CD8-positive, alpha-beta memory T cell (primary cell): ENCODE data around the gene IFI6. TPM values are rescaled to one million over a fixed set of nuclear protein-coding genes. Genes with fewer than 3 reads are reported as not detected.
"Not testable (repeated sequence)": the region's sequence is repeated elsewhere in the genome, so short reads cannot be mapped to it uniquely, and the experiment has no call there.

Source experiments
- CTCF ChIA-PET: fragments of 350-600 bp; sonication (Branson Sonifier 250); formaldehyde crosslinking; loops from one replicate; lab custom pipeline; 2021; ENCODE audit warnings: antibody characterized with exemption; lab: Charles Lee
- POLR2A ChIA-PET: fragments of 350-600 bp; sonication (Branson Sonifier 250); formaldehyde crosslinking; loops from one replicate; lab custom pipeline; 2021; ENCODE audit warnings: antibody characterized with exemption; lab: Charles Lee
- DNase-seq, 5 donors: peaks; one replicate each; pipeline versions ENCODE4 v3.0.0 to v3.0.0-alpha.2; 2020 to 2022; ENCODE audit warnings: mixed read lengths in 1 of 5
- H3K27ac ChIP-seq: one replicate; pipeline ENCODE4 v1.7.0; 2013; ENCODE audit warnings: low read depth, mild to moderate bottlenecking, low read length, moderate library complexity
- H3K27me3 ChIP-seq: 2 replicates; pipeline ENCODE4 v1.7.0; 2013; ENCODE audit warnings: low read length, mild to moderate bottlenecking; ENCODE audit not compliant: insufficient read depth, poor library complexity, severe bottlenecking
- H3K36me3 ChIP-seq: 2 replicates; pipeline ENCODE4 v1.7.0; 2013; ENCODE audit warnings: mild to moderate bottlenecking, low read length, moderate library complexity; ENCODE audit not compliant: insufficient read depth
- H3K4me1 ChIP-seq: 2 replicates; pipeline ENCODE4 v1.7.0; 2013; ENCODE audit warnings: mild to moderate bottlenecking, low read length, moderate library complexity; ENCODE audit not compliant: insufficient read depth
- H3K4me3 ChIP-seq: 2 replicates; pipeline ENCODE4 v1.7.0; 2013; ENCODE audit warnings: mild to moderate bottlenecking, low read length
- H3K9me3 ChIP-seq: 2 replicates; pipeline ENCODE4 v1.7.0; 2013; ENCODE audit warnings: mild to moderate bottlenecking, low read length
- H3K27ac Mint-ChIP-seq, 8 donors: one replicate each; pipeline ENCODE4 v1.8.0; 2020 to 2021; ENCODE audit warnings: mixed read lengths in 8 of 8, mild to moderate bottlenecking in 6 of 8, inconsistent platforms in 3 of 8, moderate library complexity in 3 of 8
- H3K27me3 Mint-ChIP-seq, 2 donors: one replicate each; pipeline ENCODE4 v1.8.0; 2020 to 2021; ENCODE audit warnings: mixed read lengths in 2 of 2, mild to moderate bottlenecking in 1 of 2, moderate library complexity in 1 of 2
- H3K36me3 Mint-ChIP-seq, 3 donors: one replicate each; pipeline ENCODE4 v1.8.0; 2020 to 2021; ENCODE audit warnings: mixed read lengths in 3 of 3, inconsistent platforms in 1 of 3, mild to moderate bottlenecking in 1 of 3
- H3K4me1 Mint-ChIP-seq, 3 donors: one replicate each; pipeline ENCODE4 v1.8.0; 2020 to 2021; ENCODE audit warnings: mixed read lengths in 3 of 3, inconsistent platforms in 1 of 3, mild to moderate bottlenecking in 1 of 3
- H3K4me3 Mint-ChIP-seq, 7 donors: one replicate each; pipeline ENCODE4 v1.8.0; 2020 to 2021; ENCODE audit warnings: mixed read lengths in 7 of 7, mild to moderate bottlenecking in 6 of 7, moderate library complexity in 4 of 7, inconsistent platforms in 2 of 7
- H3K9me3 Mint-ChIP-seq, 5 donors: one replicate each; pipeline ENCODE4 v1.8.0; 2020 to 2022; ENCODE audit warnings: mixed read lengths in 5 of 5, mild to moderate bottlenecking in 3 of 5, moderate library complexity in 2 of 5, inconsistent platforms in 1 of 5
- polyA plus RNA-seq: library from polyadenylated mRNA; unstranded; fragments of 300-500 nt; fragmentation: Illumina TruSeq; gene quantifications from one replicate; pipeline ENCODE4 v1.2.3, GENCODE V29; 2021
- total RNA-seq, 2 experiments: library from RNA; stranded (reverse); gene quantifications; one replicate each; pipeline ENCODE4 v1.2.3, GENCODE V29; 2021

IFI6 gene
- total and polyA plus RNA-seq, 3 experiments from 2014 or later, result 10.7 to 161 (median 12.3) TPM

GRCh38 chr1:27705545-27705944 lies 33.6 kb upstream of the IFI6 start:
- H3K9me3 ChIP-seq, result no peaks in the 10 kb centered on the region
- Mint-ChIP-seq H3K4me1 (no peaks in the 10 kb centered on the region), H3K9me3 (peaks cover 5 to 10% (median 7%) of the 10 kb centered on the region in 5 donors), H3K36me3 (peaks cover 0 to 14% (median 1%) of the 10 kb centered on the region in 3 donors), H3K27me3 (peaks cover 4 to 13% of the 10 kb centered on the region in 2 donors), H3K27ac (no peak overlapping the region), H3K4me3 (no peak overlapping the region)
- ChIA-PET POLR2A (interaction anchor here (0.6 to 0.7 kb wide), 2 partner anchors 266 to 1472 kb away, joined by 3 read pairs; no protein-coding TSS in a partner anchor), CTCF (interaction anchor here (0.9 to 1.2 kb wide), 2 partner anchors 20 to 43 kb away, joined by 3 to 4 read pairs; no protein-coding TSS in a partner anchor)
- H3K36me3 ChIP-seq, result no peaks in the 10 kb centered on the region
- H3K27me3 ChIP-seq, result no peaks in the 10 kb centered on the region
- DNase-seq, result no peak
- H3K27ac ChIP-seq, result no peak overlapping the region
- no peaks in the 10 kb centered on the region for H3K4me1 ChIP-seq
- no peak overlapping the region for H3K4me3 ChIP-seq

GRCh38 chr1:27704958-27705357 lies 33.0 kb upstream of the IFI6 start:
- H3K27me3 ChIP-seq, result no peaks in the 10 kb centered on the region
- H3K9me3 ChIP-seq, result no peaks in the 10 kb centered on the region
- H3K27ac Mint-ChIP-seq, result peak overlapping the region in 2 of 8 donors; percentile 61 to 70
- H3K4me1 Mint-ChIP-seq, result no peaks in the 10 kb centered on the region
- peaks cover 0 to 14% (median 1%) of the 10 kb centered on the region in 3 donors for H3K36me3 Mint-ChIP-seq
- peaks cover 4 to 16% of the 10 kb centered on the region in 2 donors for H3K27me3 Mint-ChIP-seq
- H3K27ac ChIP-seq, result no peak overlapping the region
- H3K4me3 Mint-ChIP-seq, result no peak overlapping the region
- no peak overlapping the region for H3K4me3 ChIP-seq
- POLR2A ChIA-PET, result interaction anchor here (0.6 to 0.7 kb wide), 2 partner anchors 266 to 1471 kb away, joined by 3 read pairs; no protein-coding TSS in a partner anchor
- H3K36me3 ChIP-seq, result no peaks in the 10 kb centered on the region
- DNase-seq, result no peak
- no peaks in the 10 kb centered on the region for H3K4me1 ChIP-seq
- peaks cover 5 to 10% (median 7%) of the 10 kb centered on the region in 5 donors for H3K9me3 Mint-ChIP-seq
- CTCF ChIA-PET, result interaction anchor here (0.9 kb wide), 1 partner anchor 42 kb away, joined by 4 read pairs; no protein-coding TSS in a partner anchor

GRCh38 chr1:27696835-27697234 lies 24.8 kb upstream of the IFI6 start:
- not testable (repeated sequence) for H3K9me3 ChIP-seq, H3K27me3 ChIP-seq, H3K4me3 Mint-ChIP-seq, DNase-seq, H3K36me3 ChIP-seq, H3K27ac Mint-ChIP-seq, H3K9me3 Mint-ChIP-seq, H3K4me3 ChIP-seq, H3K27ac ChIP-seq, H3K4me1 ChIP-seq, H3K36me3 Mint-ChIP-seq, H3K4me1 Mint-ChIP-seq
- ChIA-PET POLR2A (interaction anchor here (0.6 kb wide), 1 partner anchor 150 kb away, joined by 4 read pairs; no protein-coding TSS in a partner anchor), CTCF (interaction anchor here (1.3 to 2.1 kb wide), 2 partner anchors 27 to 29 kb away, joined by 3 to 8 read pairs; partner anchors contain the start of gene FAM76A)
- peaks cover 1 to 23% of the 10 kb centered on the region in 2 donors for H3K27me3 Mint-ChIP-seq

- ChIA-PET CTCF (no interaction called here), POLR2A (no interaction called here)
- no peak overlapping the region for H3K4me3 Mint-ChIP-seq
- Histone ChIP-seq H3K36me3 (no peaks in the 10 kb centered on the region), H3K9me3 (no peaks in the 10 kb centered on the region), H3K4me3 (no peak overlapping the region), H3K27me3 (no peaks in the 10 kb centered on the region), H3K27ac (no peak overlapping the region), H3K4me1 (no peaks in the 10 kb centered on the region)
- DNase-seq, result no peak
- H3K27me3 Mint-ChIP-seq, result peaks cover 4 to 10% of the 10 kb centered on the region in 2 donors
- H3K36me3 Mint-ChIP-seq, result no peaks in the 10 kb centered on the region
- H3K9me3 Mint-ChIP-seq, result peaks cover 0 to 3% (median 0%) of the 10 kb centered on the region in 5 donors
- H3K4me1 Mint-ChIP-seq, result peaks cover 0 to 7% (median 4%) of the 10 kb centered on the region in 3 donors
- no peak overlapping the region for H3K27ac Mint-ChIP-seq
These were observed 18.2 kb upstream of the IFI6 start for GRCh38 chr1:27690183-27690582.

- no peak overlapping the region for H3K4me3 ChIP-seq
- no peak for DNase-seq
These were observed 17.6 kb upstream of the IFI6 start for GRCh38 chr1:27689423-27690173.

GRCh38 chr1:27687906-27688305 lies 15.9 kb upstream of the IFI6 start:
- DNase-seq, result no peak
- Histone ChIP-seq H3K4me1 (no peaks in the 10 kb centered on the region), H3K27ac (no peak overlapping the region), H3K4me3 (no peak overlapping the region), H3K36me3 (no peaks in the 10 kb centered on the region), H3K27me3 (no peaks in the 10 kb centered on the region), H3K9me3 (no peaks in the 10 kb centered on the region)
- H3K27me3 Mint-ChIP-seq, result peaks cover 4 to 7% of the 10 kb centered on the region in 2 donors
- no peak overlapping the region for H3K4me3 Mint-ChIP-seq
- H3K27ac Mint-ChIP-seq, result no peak overlapping the region
- ChIA-PET CTCF (no interaction called here), POLR2A (no interaction called here)
- peaks cover 0 to 7% (median 4%) of the 10 kb centered on the region in 3 donors for H3K4me1 Mint-ChIP-seq
- H3K9me3 Mint-ChIP-seq, result peaks cover 0 to 4% (median 3%) of the 10 kb centered on the region in 5 donors
- peaks cover 0 to 4% (median 0%) of the 10 kb centered on the region in 3 donors for H3K36me3 Mint-ChIP-seq

More at GRCh38 chr1:27689423-27690173, 17.6 kb upstream of the IFI6 start:
- CTCF ChIA-PET, result no interaction called here
- peaks cover 0 to 3% (median 0%) of the 10 kb centered on the region in 3 donors for H3K36me3 Mint-ChIP-seq
- no peaks in the 10 kb centered on the region for H3K27me3 ChIP-seq
- H3K4me1 ChIP-seq, result no peaks in the 10 kb centered on the region
- POLR2A ChIA-PET, result interaction anchor here (0.7 kb wide), 1 partner anchor 17 kb away, joined by 3 read pairs; the partner anchor contains the start of gene IFI6
- no peak overlapping the region for H3K4me3 Mint-ChIP-seq
- peaks cover 0 to 7% (median 4%) of the 10 kb centered on the region in 3 donors for H3K4me1 Mint-ChIP-seq
- H3K27ac Mint-ChIP-seq, result peak overlapping the region in 3 of 8 donors; percentile 9 to 61 (median 29)
- no peaks in the 10 kb centered on the region for H3K36me3 ChIP-seq
- no peaks in the 10 kb centered on the region for H3K9me3 ChIP-seq
- no peak overlapping the region for H3K27ac ChIP-seq
- H3K9me3 Mint-ChIP-seq, result peaks cover 0 to 3% (median 0%) of the 10 kb centered on the region in 5 donors
- H3K27me3 Mint-ChIP-seq, result peaks cover 4 to 10% of the 10 kb centered on the region in 2 donors

GRCh38 chr1:27686223-27686990 lies 14.4 kb upstream of the IFI6 start:
- CTCF ChIA-PET, result interaction anchor here (1.1 to 1.4 kb wide), 2 partner anchors 14 to 17 kb away, joined by 4 read pairs; partner anchors contain the start of gene IFI6
- DNase-seq, result no peak

More at GRCh38 chr1:27686223-27686990, 14.4 kb upstream of the IFI6 start:
- Histone ChIP-seq H3K36me3 (no peaks in the 10 kb centered on the region), H3K27me3 (no peaks in the 10 kb centered on the region), H3K4me1 (no peaks in the 10 kb centered on the region), H3K27ac (no peak overlapping the region), H3K4me3 (no peak overlapping the region), H3K9me3 (no peaks in the 10 kb centered on the region)
- Mint-ChIP-seq H3K27ac (no peak overlapping the region), H3K4me3 (no peak overlapping the region), H3K4me1 (peaks cover 0 to 7% (median 4%) of the 10 kb centered on the region in 3 donors), H3K27me3 (peaks cover 4 to 7% of the 10 kb centered on the region in 2 donors), H3K36me3 (peaks cover under 1 to 18% (median 1%) of the 10 kb centered on the region in 3 donors), H3K9me3 (peaks cover 4 to 14% (median 11%) of the 10 kb centered on the region in 5 donors)
- POLR2A ChIA-PET, result no interaction called here
